Measurements from ENCODE around the gene GNLY.

DNA sequence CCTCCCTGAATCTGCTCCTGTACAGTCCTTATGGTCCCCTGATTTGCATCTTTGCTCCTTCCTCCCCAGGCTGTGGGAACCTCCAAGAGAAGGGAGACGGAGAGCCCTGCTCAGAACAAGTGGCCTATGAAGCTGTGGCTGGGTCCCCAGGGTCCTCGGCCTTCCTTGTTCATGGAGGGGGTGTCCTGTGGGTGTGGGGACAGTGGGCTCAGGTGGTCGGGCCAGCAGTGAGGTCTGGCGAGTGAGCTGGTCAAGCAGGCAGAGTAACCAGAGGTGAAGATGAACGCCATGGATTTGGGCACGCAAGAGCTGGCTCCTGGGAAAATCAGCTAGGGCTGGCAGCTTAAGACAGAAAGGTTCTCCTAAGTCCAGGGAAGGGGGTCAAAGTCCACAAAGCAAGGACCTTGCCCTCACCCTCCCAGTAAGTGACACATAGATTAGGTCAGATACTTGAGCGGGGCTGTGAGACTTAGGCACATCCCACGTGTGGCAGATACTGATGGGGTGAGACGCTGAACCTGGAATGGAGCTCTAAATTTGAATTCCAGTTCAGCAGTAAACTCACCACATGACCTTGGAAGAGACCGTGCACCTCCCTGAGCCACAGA lies 24.8 kb downstream of the GNLY start:
- TF ChIP-seq CSDC2 (CRISPR knock-in tag; IDR thresholded peaks at IDR 0.05) = no peak
- TF ChIP-seq, protein P1, sequence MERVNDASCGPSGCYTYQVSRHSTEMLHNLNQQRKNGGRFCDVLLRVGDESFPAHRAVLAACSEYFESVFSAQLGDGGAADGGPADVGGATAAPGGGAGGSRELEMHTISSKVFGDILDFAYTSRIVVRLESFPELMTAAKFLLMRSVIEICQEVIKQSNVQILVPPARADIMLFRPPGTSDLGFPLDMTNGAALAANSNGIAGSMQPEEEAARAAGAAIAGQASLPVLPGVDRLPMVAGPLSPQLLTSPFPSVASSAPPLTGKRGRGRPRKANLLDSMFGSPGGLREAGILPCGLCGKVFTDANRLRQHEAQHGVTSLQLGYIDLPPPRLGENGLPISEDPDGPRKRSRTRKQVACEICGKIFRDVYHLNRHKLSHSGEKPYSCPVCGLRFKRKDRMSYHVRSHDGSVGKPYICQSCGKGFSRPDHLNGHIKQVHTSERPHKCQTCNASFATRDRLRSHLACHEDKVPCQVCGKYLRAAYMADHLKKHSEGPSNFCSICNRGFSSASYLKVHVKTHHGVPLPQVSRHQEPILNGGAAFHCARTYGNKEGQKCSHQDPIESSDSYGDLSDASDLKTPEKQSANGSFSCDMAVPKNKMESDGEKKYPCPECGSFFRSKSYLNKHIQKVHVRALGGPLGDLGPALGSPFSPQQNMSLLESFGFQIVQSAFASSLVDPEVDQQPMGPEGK (CRISPR knock-in tag; IDR thresholded peaks at IDR 0.05; ENCODE audit: borderline replicate concordance) = no peak
- TF ChIP-seq TCF4 (CRISPR knock-in tag; IDR thresholded peaks at IDR 0.05; ENCODE audit: borderline replicate concordance) = no peak
- TF ChIP-seq SNAI2 (CRISPR knock-in tag; IDR thresholded peaks at IDR 0.05) = no peak

Data from SK-N-SH treated with all-trans-retinoic acid at 6 μM for 48 hours (cell line).